GM08714 (cell line): ENCODE results near the gene DCPS.
"Not testable (repeated sequence)": the region's sequence is repeated elsewhere in the genome, so short reads cannot be mapped to it uniquely, and the experiment has no call there.

Experiments used
- H3K4me3 ChIP-seq: fragments of 200-500 bp; sonication (Bioruptor generic); 2 replicates; pipeline ENCODE4 v1.5.1; 2014; ENCODE audit warnings: mild to moderate bottlenecking, low read length, inconsistent platforms
- ZNF274 ChIP-seq: IDR thresholded peaks from 2 replicates; pipeline ENCODE4 v1.6.1; 2012; ENCODE audit warnings: mild to moderate bottlenecking, low read depth, low read length

DCPS gene

GRCh38 chr11:126339863-126340434 lies 36.1 kb downstream of the DCPS start:
- H3K4me3 ChIP-seq = no peak overlapping the region

GRCh38 chr11:126340960-126341606 lies 37.2 kb downstream of the DCPS start:
- no peak for TF ChIP-seq ZNF274
- no peak overlapping the region for H3K4me3 ChIP-seq

More at GRCh38 chr11:126339863-126340434, 36.1 kb downstream of the DCPS start:
- TF ChIP-seq ZNF274 = no peak

- no peak for TF ChIP-seq ZNF274
These were observed 37.9 kb downstream of the DCPS start for GRCh38 chr11:126341760-126342161.

GRCh38 chr11:126343051-126343450 lies 39.2 kb downstream of the DCPS start:
- TF ChIP-seq ZNF274 = no peak
- H3K4me3 ChIP-seq = no peak overlapping the region

More at GRCh38 chr11:126341760-126342161, 37.9 kb downstream of the DCPS start:
- no peak overlapping the region for H3K4me3 ChIP-seq

GRCh38 chr11:126344141-126345080 lies 40.6 kb downstream of the DCPS start:
- H3K4me3 ChIP-seq = no peak overlapping the region
- TF ChIP-seq ZNF274 = no peak

- no peak for TF ChIP-seq ZNF274
- H3K4me3 ChIP-seq = no peak overlapping the region
These were observed 41.4 kb downstream of the DCPS start for GRCh38 chr11:126345283-126345682.

- no peak overlapping the region for H3K4me3 ChIP-seq
- TF ChIP-seq ZNF274 = no peak
These were observed 42.1 kb downstream of the DCPS start for GRCh38 chr11:126345759-126346585.

GRCh38 chr11:126346586-126346940 lies 42.7 kb downstream of the DCPS start:
- H3K4me3 ChIP-seq = no peak overlapping the region
- TF ChIP-seq ZNF274 = no peak

- H3K4me3 ChIP-seq = not testable (repeated sequence)
These were observed 43.1 kb downstream of the DCPS start for GRCh38 chr11:126346946-126347345.

GRCh38 chr11:126347751-126348668 lies 44.1 kb downstream of the DCPS start:
- H3K4me3 ChIP-seq = no peak overlapping the region
- TF ChIP-seq ZNF274 = no peak

GRCh38 chr11:126348806-126349582 lies 45.1 kb downstream of the DCPS start:
- TF ChIP-seq ZNF274 = no peak
- no peak overlapping the region for H3K4me3 ChIP-seq

GRCh38 chr11:126350836-126351235 lies 47.0 kb downstream of the DCPS start:
- no peak for TF ChIP-seq ZNF274
- no peak overlapping the region for H3K4me3 ChIP-seq
